Bronchial epithelial cell (primary cell): ENCODE results near the gene ISCA2. TPM values are rescaled to one million over a fixed set of nuclear protein-coding genes. Genes with fewer than 3 reads are reported as not detected.

ENCODE experiments used
- DNase-seq: peaks from one replicate; pipeline ENCODE4 v3.0.0-alpha.2; 2010; ENCODE audit warnings: low read depth
- FAIRE-seq: peaks from 2 replicates; lab custom pipeline; 2011; peaks lifted over from hg19 to GRCh38; lab: Jason Lieb, UNC
- H3K27me3 ChIP-seq: 2 replicates; pipeline ENCODE4 v1.5.1; 2011; ENCODE audit warnings: low read length; ENCODE audit not compliant: control insufficient read depth, insufficient read depth
- H3K36me3 ChIP-seq: 2 replicates; pipeline ENCODE4 v1.5.1; 2011; ENCODE audit warnings: low read length; ENCODE audit not compliant: control insufficient read depth, insufficient read depth
- H3K4me3 ChIP-seq: 2 replicates; pipeline ENCODE4 v1.5.1; 2011; ENCODE audit warnings: mild to moderate bottlenecking, low read depth, low read length, control low read depth
- CTCF ChIP-seq: IDR thresholded peaks from 2 replicates; pipeline ENCODE4 v1.5.1; 2011; ENCODE audit warnings: mild to moderate bottlenecking, moderate library complexity, low read length, control low read depth, inconsistent platforms; ENCODE audit not compliant: insufficient read depth, severe bottlenecking
- total RNA-seq: library from RNA; depleted of rRNA; stranded (reverse); fragments of >200 nt; gene quantifications from 2 replicates; pipeline ENCODE4 v1.2.1, GENCODE V29; 2014

The ISCA2 gene
- total RNA-seq, 1 donor from 2014 or later = 11.3 TPM

- H3K27me3 ChIP-seq = no peaks in the 10 kb centered on the region
- peak; percentile 62 for FAIRE-seq
- H3K4me3 ChIP-seq = no peak overlapping the region
- peak; percentile 28 for TF ChIP-seq CTCF
- no peaks in the 10 kb centered on the region for H3K36me3 ChIP-seq
- DNase-seq = no peak
Measured at GRCh38 chr14:74526854-74527585, 33.5 kb downstream of the ISCA2 start.

- DNase-seq (no peak), FAIRE-seq (no peak)
- H3K4me3 ChIP-seq = no peak overlapping the region
- TF ChIP-seq CTCF = no peak
- H3K27me3 ChIP-seq = no peaks in the 10 kb centered on the region
- H3K36me3 ChIP-seq = peaks cover 1% of the 10 kb centered on the region
Measured at GRCh38 chr14:74527736-74528280, 34.2 kb downstream of the ISCA2 start.

- no peak for DNase-seq
- Histone ChIP-seq H3K4me3 (no peak overlapping the region), H3K27me3 (no peaks in the 10 kb centered on the region), H3K36me3 (peaks cover 1% of the 10 kb centered on the region)
- FAIRE-seq = no peak
- TF ChIP-seq CTCF = no peak
Measured at GRCh38 chr14:74528406-74528805, 34.8 kb downstream of the ISCA2 start.

GRCh38 chr14:74528886-74529285, 35.3 kb downstream of the ISCA2 start:
- Histone ChIP-seq H3K36me3 (peaks cover 1% of the 10 kb centered on the region), H3K4me3 (no peak overlapping the region), H3K27me3 (no peaks in the 10 kb centered on the region)
- FAIRE-seq = no peak
- DNase-seq = no peak
- no peak for TF ChIP-seq CTCF

- Histone ChIP-seq H3K27me3 (no peaks in the 10 kb centered on the region), H3K4me3 (no peak overlapping the region), H3K36me3 (peaks cover 1% of the 10 kb centered on the region)
- no peak for FAIRE-seq
- no peak for DNase-seq
- no peak for TF ChIP-seq CTCF
Measured at GRCh38 chr14:74531006-74531405, 37.4 kb downstream of the ISCA2 start.
